ENCODE results near the gene CFAP251.
"Not testable (repeated sequence)": the region's sequence is repeated elsewhere in the genome, so short reads cannot be mapped to it uniquely, and the experiment has no call there.

Gene CFAP251

GRCh38 chr12:121982950-121983349, 64.6 kb downstream of the CFAP251 start:
- Histone ChIP-seq H3K36me3 (ENCODE audit: insufficient read depth, low read length) (no peaks in the 10 kb centered on the region), H3K9me3 (ENCODE audit: low read length) (no peaks in the 10 kb centered on the region), H3K27me3 (ENCODE audit: control insufficient read depth in 1 of 2, insufficient read depth in 2 of 2, low read length in 2 of 2) (no peaks in the 10 kb centered on the region), H3K27ac (ENCODE audit: low read depth, low read length) (no peak overlapping the region), H3K4me3 (ENCODE audit: low read depth in 1 of 2, low read length in 2 of 2) (no peak overlapping the region), H3K4me1 (ENCODE audit: insufficient read depth, low read length) (no peaks in the 10 kb centered on the region), H3K9ac (ENCODE audit: low read length) (no peak overlapping the region)

- H3K9me3 ChIP-seq (ENCODE audit: low read length) = no peaks in the 10 kb centered on the region
- H3K4me3 ChIP-seq (ENCODE audit: low read depth in 1 of 2, low read length in 2 of 2) = no peak overlapping the region
- H3K36me3 ChIP-seq (ENCODE audit: insufficient read depth, low read length) = no peaks in the 10 kb centered on the region
- H3K27me3 ChIP-seq (ENCODE audit: control insufficient read depth in 1 of 2, insufficient read depth in 2 of 2, low read length in 2 of 2) = no peaks in the 10 kb centered on the region
- H3K27ac ChIP-seq (ENCODE audit: low read depth, low read length) = no peak overlapping the region
- H3K4me1 ChIP-seq (ENCODE audit: insufficient read depth, low read length) = no peaks in the 10 kb centered on the region
- no peak overlapping the region for H3K9ac ChIP-seq (ENCODE audit: low read length)
These were observed 65.3 kb downstream of the CFAP251 start for GRCh38 chr12:121983536-121984210.

- H3K36me3 ChIP-seq (ENCODE audit: insufficient read depth, low read length) = no peaks in the 10 kb centered on the region
- no peaks in the 10 kb centered on the region for H3K9me3 ChIP-seq (ENCODE audit: low read length)
- H3K4me1 ChIP-seq (ENCODE audit: insufficient read depth, low read length) = no peaks in the 10 kb centered on the region
- no peak overlapping the region for H3K4me3 ChIP-seq (ENCODE audit: low read depth in 1 of 2, low read length in 2 of 2)
- no peak overlapping the region for H3K9ac ChIP-seq (ENCODE audit: low read length)
- no peak overlapping the region for H3K27ac ChIP-seq (ENCODE audit: low read depth, low read length)
- no peaks in the 10 kb centered on the region for H3K27me3 ChIP-seq (ENCODE audit: control insufficient read depth in 1 of 2, insufficient read depth in 2 of 2, low read length in 2 of 2)
These were observed 68.3 kb downstream of the CFAP251 start for GRCh38 chr12:121986489-121987245.

- H3K9ac ChIP-seq (ENCODE audit: low read length) = not testable (repeated sequence)
These were observed 70.1 kb downstream of the CFAP251 start for GRCh38 chr12:121988519-121988918.

GRCh38 chr12:121989276-121990113, 71.1 kb downstream of the CFAP251 start:
- no peaks in the 10 kb centered on the region for H3K4me1 ChIP-seq (ENCODE audit: insufficient read depth, low read length)
- no peaks in the 10 kb centered on the region for H3K27me3 ChIP-seq (ENCODE audit: control insufficient read depth in 1 of 2, insufficient read depth in 2 of 2, low read length in 2 of 2)
- H3K36me3 ChIP-seq (ENCODE audit: insufficient read depth, low read length) = no peaks in the 10 kb centered on the region
- no peak overlapping the region for H3K9ac ChIP-seq (ENCODE audit: low read length)
- H3K27ac ChIP-seq (ENCODE audit: low read depth, low read length) = no peak overlapping the region
- no peak overlapping the region for H3K4me3 ChIP-seq (ENCODE audit: low read depth in 1 of 2, low read length in 2 of 2)
- H3K9me3 ChIP-seq (ENCODE audit: low read length) = no peaks in the 10 kb centered on the region

More at GRCh38 chr12:121988519-121988918, 70.1 kb downstream of the CFAP251 start:
- H3K36me3 ChIP-seq (ENCODE audit: insufficient read depth, low read length); H3K9me3 ChIP-seq (ENCODE audit: low read length); H3K27ac ChIP-seq (ENCODE audit: low read depth, low read length); H3K27me3 ChIP-seq (ENCODE audit: control insufficient read depth in 1 of 2, insufficient read depth in 2 of 2, low read length in 2 of 2); H3K4me3 ChIP-seq (ENCODE audit: low read depth in 1 of 2, low read length in 2 of 2); H3K4me1 ChIP-seq (ENCODE audit: insufficient read depth, low read length): not testable (repeated sequence)

- H3K9ac ChIP-seq (ENCODE audit: low read length) = no peak overlapping the region
- no peaks in the 10 kb centered on the region for H3K36me3 ChIP-seq (ENCODE audit: insufficient read depth, low read length)
- no peaks in the 10 kb centered on the region for H3K9me3 ChIP-seq (ENCODE audit: low read length)
- no peaks in the 10 kb centered on the region for H3K27me3 ChIP-seq (ENCODE audit: control insufficient read depth in 1 of 2, insufficient read depth in 2 of 2, low read length in 2 of 2)
- H3K4me1 ChIP-seq (ENCODE audit: insufficient read depth, low read length) = no peaks in the 10 kb centered on the region
- H3K4me3 ChIP-seq (ENCODE audit: low read depth in 1 of 2, low read length in 2 of 2) = no peak overlapping the region
- H3K27ac ChIP-seq (ENCODE audit: low read depth, low read length) = no peak overlapping the region
These were observed 71.8 kb downstream of the CFAP251 start for GRCh38 chr12:121990114-121990647.

GRCh38 chr12:121990692-121991603, 72.6 kb downstream of the CFAP251 start:
- H3K9ac ChIP-seq (ENCODE audit: low read length) = no peak overlapping the region
- no peaks in the 10 kb centered on the region for H3K4me1 ChIP-seq (ENCODE audit: insufficient read depth, low read length)
- no peaks in the 10 kb centered on the region for H3K27me3 ChIP-seq (ENCODE audit: control insufficient read depth in 1 of 2, insufficient read depth in 2 of 2, low read length in 2 of 2)
- no peaks in the 10 kb centered on the region for H3K36me3 ChIP-seq (ENCODE audit: insufficient read depth, low read length)
- no peak overlapping the region for H3K27ac ChIP-seq (ENCODE audit: low read depth, low read length)
- no peak overlapping the region for H3K4me3 ChIP-seq (ENCODE audit: low read depth in 1 of 2, low read length in 2 of 2)
- H3K9me3 ChIP-seq (ENCODE audit: low read length) = no peaks in the 10 kb centered on the region

- H3K36me3 ChIP-seq (ENCODE audit: insufficient read depth, low read length) = no peaks in the 10 kb centered on the region
- H3K27me3 ChIP-seq (ENCODE audit: control insufficient read depth in 1 of 2, insufficient read depth in 2 of 2, low read length in 2 of 2) = no peaks in the 10 kb centered on the region
- H3K4me3 ChIP-seq (ENCODE audit: low read depth in 1 of 2, low read length in 2 of 2) = no peak overlapping the region
- H3K4me1 ChIP-seq (ENCODE audit: insufficient read depth, low read length) = no peaks in the 10 kb centered on the region
- H3K27ac ChIP-seq (ENCODE audit: low read depth, low read length) = no peak overlapping the region
- no peaks in the 10 kb centered on the region for H3K9me3 ChIP-seq (ENCODE audit: low read length)
- H3K9ac ChIP-seq (ENCODE audit: low read length) = no peak overlapping the region
These were observed 73.9 kb downstream of the CFAP251 start for GRCh38 chr12:121992059-121992879.

GRCh38 chr12:121996050-121996944, 77.9 kb downstream of the CFAP251 start:
- Histone ChIP-seq H3K9ac (ENCODE audit: low read length) (no peak overlapping the region), H3K9me3 (ENCODE audit: low read length) (no peaks in the 10 kb centered on the region), H3K4me1 (ENCODE audit: insufficient read depth, low read length) (no peaks in the 10 kb centered on the region), H3K36me3 (ENCODE audit: insufficient read depth, low read length) (no peaks in the 10 kb centered on the region), H3K27me3 (ENCODE audit: control insufficient read depth in 1 of 2, insufficient read depth in 2 of 2, low read length in 2 of 2) (no peaks in the 10 kb centered on the region), H3K27ac (ENCODE audit: low read depth, low read length) (no peak overlapping the region), H3K4me3 (ENCODE audit: low read depth in 1 of 2, low read length in 2 of 2) (no peak overlapping the region)

Measured in muscle layer of colon (tissue), 2 donors.